HG03439 (cell line): ENCODE measurements around the gene UBE2D2.
"Not testable (repeated sequence)": the region's sequence is repeated elsewhere in the genome, so short reads cannot be mapped to it uniquely, and the experiment has no call there.

Experiments used
- ATAC-seq: cut with Tn5 transposase; IDR thresholded peaks from one replicate; pipeline ENCODE4 v1.9.1; 2021; ENCODE audit warnings: mild to moderate bottlenecking, moderate library complexity; ENCODE audit not compliant: unreplicated experiment

UBE2D2 gene

DNA sequence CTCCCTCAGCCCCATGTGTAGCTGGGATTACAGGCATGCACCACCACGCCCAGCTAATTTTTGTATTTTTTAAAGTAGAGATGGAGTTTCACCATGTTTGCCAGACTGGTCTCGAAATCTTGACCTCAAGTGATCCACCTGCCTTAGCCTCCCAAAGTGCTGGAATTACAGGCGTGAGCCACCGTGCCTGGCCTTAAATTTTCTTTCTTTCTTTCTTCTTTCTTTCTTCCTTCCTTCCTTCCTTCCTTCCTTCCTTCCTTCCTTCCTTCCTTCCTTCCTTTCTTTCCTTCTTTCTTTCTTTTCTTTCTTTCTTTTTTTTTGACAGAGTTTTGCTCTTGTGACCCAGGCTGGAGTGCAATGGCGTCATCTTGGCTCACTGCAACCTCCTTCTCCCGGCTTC, 14.5 kb upstream of the UBE2D2 start:
- ATAC-seq = not testable (repeated sequence)

DNA sequence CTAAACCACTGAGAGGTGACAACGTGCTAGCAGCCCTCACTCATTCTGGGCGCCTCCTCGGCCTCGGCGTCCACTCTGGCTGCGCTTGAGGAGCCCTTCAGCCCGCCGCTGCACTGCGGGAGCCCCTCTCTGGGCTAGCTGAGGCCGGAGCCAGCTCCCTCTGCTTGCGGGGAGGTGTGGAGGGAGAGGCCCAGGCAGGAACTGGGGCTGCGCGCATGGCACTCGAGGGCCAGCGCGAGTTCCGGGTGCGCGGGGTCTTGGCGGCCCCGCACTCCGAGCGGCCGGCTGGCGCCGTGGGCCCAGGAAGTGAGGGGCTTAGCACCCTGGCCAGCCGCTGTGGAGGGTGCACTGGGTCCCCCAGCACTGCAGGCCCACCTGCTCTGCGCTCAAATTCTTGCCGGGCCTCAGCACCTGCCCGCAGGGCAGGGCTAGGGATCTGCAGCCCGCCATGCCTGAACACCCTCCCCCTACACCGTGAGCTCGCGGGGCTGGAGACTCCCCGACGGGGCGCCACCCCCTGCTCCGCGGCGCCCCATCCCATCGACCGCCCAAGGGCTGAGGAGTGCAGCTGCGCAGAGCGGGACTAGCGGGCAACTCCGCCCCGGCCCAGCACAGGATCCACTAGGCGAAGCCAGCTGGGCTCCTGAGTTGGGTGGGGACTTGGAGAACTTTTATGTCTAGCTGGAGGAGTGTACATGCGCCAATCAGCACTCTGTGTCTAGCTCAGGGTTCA, 11.8 kb upstream of the UBE2D2 start:
- ATAC-seq = no peak

DNA sequence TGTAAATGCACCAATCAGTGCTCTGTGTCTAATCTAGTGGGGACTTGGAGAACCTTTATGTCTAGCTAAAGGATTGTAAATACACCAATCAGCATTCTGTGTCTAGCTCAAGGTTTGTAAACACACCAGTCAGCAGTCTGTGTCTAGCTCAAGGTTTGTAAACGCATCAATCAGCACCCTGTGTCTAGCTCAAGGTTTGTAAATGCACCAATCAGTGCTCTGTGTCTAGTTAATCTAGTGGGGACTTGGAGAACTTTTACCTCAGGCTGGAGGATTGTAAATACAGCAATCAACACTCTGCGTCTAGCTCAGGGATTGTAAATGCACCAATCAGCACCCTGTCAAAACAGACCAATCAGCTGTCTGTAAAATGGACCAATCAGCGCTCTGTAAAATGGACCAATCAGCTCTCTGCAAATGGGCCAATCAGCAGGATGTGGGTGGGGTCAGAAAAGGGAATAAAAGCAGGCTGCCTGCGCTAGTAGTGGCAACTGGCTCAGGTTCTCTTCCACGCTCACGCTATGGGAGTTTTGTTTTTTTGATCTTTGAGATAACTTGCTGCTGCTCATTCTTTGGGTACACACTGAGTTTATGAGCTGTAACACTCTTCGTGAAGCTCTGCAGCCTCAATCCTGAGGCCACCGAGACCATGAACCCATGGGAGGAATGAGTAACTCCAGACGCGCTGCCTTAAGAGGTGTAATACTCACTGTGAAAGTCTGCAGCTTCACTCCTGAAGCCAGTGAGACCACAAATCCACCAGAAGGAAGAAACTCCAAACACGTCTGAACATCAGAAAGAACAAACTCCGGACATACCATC, 10.9 kb upstream of the UBE2D2 start:
- ATAC-seq = not testable (repeated sequence)

DNA sequence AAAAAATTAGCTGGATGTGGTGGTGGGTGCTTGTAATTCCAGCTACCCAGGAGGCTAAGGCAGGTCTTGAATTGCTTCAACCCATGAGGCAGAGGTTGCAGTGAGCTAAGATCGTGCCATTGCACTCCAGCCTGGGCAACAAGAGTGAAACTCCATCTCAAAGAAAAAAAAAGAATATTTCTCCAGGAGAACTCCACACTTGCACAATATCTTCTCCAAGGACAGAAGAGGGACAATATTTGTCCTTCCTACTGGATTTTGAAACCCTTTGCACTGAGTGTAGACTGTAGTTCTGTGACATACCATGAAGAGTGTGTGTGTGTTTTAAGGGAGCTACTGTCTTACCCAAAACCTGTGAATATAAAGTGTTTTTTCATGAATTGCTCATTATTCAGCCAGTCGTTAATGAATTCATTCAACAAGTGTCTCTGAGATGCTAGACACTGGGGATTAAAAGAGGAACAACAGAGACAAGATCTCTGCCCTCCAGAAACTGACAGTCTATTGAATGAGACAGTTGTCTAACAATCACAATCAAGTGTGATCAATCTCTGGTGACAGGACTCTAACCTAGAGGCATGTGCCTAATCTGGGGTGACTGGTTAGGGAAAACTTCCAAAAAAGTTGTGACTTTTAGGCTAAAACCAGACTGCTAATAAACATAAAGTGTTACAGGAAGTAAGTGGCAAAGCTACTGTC, 9.8 kb upstream of the UBE2D2 start:
- no peak for ATAC-seq

DNA sequence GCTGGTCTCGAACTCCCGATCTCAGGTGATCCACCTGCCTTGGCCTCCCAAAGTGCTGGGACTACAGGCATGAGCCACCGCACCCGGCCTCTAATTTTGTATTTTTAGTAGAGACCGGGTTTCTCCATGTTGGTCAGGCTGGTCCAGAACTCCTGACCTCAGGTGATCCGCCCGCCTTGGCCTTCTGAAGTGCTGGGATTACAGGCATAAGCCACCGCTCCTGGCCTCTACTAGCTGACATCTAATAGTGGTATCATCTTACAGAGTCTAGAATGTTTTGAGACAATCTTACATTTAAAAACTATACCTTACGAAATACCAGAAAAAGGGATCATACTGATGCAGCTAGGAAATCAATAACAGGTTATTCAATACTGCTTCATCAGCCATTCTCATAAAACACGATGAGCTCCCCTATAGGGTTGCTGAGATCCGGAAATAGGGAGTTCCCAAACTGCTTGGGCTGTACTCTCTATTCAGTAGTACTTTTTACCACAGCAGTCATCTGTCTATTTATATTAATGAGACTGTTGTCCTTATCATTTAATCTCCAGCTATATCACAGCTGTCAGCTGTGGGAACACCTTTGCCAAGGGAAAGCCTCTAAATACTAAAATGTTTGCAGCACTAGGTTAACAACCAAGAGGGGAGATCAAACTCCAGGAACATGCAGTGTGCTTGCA, 8.1 kb upstream of the UBE2D2 start:
- no peak for ATAC-seq

DNA sequence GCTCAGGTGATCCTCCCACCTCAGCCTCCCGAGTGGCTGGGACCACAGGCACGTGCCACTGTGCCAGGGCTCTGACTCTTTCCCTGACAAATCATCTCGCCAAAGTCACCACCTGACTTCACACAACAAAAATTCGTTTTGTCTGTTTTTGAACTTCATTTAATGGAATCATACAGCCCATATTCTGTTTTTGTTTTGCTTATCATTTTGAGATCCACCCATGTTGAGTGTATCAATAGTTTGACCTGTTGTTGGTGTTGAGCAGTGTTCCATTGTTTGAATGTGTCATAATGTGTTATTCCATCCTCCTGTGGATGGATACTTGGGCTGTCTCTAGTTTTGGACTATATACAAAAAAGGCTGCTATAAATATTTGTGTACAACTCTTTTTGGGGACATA, 6.9 kb upstream of the UBE2D2 start:
- no peak for ATAC-seq

DNA sequence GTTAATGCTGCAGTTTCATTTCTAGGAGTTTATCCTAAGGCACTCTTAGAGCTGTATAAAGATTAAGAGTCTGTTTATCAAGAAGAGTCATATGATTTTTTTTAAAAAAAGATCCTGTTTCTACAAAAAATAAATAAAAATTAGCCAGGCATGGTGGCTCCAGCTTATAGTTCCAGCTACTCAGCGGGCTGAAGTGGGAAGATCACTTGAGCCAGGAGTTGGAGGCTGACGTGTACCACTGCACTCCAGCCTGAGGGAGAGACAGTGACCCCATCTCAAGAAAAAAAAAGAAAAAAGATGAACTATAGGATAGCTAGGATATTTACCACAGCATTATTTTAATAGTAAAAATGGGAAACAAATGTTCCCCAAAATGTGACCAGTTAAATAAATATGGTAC, 3.3 kb upstream of the UBE2D2 start:
- ATAC-seq = no peak

DNA sequence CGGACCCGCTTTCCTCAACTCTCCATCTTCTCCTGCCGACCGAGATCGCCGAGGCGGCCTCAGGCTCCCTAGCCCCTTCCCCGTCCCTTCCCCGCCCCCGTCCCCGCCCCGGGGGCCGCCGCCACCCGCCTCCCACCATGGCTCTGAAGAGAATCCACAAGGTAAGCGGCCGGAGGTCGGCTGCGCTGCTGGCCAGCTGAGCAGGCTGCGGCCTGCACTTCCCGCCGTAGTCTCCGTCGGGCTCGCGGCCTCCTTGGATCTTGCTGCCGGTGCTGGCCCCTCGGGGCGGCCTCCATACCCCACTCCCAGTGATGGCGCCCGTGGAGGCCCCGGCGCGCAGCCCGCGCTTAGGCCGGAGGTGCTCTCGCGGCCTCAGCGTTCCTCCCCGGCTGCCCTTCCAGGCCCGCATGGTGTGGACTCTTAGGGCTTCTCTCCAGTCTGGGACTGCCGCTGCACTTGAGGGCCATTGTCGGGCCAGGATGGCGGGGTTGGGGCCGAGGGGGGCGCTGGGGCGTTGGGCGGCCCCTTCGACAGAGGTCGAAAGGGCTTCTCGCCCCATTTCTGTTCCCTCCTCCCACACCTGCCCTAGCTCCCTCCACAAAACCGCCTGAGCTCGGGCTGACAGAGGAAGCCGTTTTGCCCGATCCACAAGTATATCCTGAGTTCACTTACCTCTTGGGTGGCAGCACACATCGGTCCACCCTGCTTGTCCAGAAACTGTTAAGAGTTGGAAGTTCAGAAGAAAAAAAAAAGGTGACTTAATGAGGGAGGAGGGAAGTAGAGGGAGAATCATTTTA, 714 bp downstream of the UBE2D2 start:
- peak; percentile 27 for ATAC-seq

DNA sequence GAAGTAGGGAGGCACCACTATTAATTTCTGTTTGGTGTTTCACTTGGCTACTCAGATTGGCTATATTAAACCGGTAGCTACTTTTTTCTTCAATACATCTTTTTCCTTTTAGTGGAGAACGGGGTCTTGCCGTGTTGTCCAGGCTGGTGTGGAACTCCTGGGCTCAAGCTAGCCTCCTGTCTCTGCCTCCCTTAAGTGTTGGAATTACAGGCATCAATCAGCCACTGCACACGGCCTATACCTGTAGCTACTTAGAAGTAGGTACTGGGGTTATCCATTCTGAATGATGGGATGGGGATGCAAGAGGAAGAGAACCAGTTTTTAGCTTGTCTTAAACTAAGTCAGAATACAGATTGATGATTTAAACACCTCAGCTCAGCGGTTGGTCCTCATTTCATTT, 1.7 kb downstream of the UBE2D2 start:
- ATAC-seq = no peak

DNA sequence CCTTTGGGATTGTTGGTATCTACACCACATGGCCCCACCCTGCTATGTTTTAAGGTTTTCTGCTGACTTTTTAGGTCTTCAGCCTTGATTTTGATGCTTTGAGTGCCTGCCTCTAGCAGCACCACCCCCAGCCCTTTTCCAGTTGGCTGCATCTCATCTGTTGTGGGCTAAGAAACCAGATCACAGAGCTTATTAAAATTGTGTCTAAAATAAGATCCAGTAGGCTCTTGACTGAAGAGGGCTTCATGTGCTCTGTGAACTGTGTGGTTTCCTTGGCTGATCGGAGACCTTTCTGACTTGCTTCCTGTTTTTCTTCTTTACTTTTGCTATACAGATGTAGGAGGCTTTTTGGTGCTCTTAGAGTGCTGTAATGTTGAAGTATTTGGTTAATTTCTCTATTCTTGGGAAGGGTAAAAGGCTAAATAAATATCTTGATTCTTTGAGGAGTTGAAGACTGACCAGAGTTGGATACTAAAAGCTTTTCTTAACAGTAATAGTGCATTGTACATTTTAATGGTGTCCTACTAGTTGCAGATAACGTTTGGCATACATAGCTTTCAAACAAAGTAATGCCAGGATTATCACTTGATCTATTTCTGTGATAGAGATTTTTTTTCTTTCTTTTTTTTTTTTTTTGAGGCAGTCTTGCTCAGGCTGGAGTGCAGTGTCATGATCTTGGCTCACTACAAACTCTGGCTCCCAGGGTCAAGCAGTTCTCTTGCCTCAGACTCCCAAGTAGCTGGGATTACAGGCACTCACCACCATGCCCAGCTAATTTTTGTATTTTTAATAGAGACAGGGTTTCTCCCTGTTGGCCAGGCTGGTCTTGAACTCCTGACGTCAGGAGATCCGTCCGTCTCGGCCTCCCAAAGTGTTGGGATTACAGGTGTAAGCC, 4.5 kb downstream of the UBE2D2 start:
- ATAC-seq = no peak

DNA sequence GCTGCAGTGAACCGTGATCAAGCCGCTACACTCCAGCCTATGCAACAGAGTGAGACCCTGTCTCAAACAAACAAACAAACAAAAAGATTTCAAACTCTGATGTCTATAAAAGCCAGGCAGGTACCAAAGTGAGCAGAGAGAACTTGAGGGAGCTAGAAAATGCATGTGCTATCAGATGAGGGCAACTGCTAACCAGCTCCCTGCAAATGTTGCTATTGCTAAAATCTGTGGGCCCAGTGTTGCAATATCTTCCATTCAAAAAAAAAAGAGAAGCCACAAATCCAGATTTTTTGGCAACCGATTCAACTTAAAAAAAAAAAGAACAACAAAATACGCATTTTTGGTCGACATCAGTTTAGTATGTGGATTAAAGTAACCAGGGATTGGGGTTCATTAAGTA, 5.5 kb downstream of the UBE2D2 start:
- no peak for ATAC-seq

DNA sequence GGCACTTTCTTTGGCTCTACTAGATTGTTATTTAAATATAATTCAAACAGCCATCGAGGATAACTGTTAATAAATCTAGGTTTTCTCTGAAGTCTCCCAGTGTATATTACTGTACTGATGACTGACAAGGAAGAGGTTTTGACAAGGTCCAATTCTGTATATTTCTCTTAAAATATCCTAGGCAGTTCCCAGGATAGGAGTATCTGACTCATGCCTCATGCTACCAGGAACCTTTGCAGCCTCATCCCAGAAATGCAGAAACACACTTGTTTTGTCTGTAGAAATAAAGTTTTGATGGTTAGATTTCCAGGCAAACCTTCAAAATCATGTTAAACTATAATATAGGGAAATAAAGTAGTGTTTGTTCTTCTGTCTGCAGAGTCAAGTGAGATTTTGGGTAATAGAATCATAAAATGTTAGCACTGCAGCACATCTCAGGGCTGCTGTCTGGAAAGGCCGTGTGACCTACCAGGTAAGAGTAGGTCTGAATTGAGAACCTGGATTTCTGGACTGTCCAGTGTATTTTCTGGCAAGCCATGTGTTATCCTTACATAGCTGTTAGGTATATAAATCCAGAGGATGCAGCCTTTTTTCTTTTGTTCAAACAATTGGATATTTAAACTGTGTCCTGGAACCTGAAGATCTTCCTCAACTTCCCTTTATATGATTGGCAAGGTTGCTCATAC, 8.3 kb downstream of the UBE2D2 start:
- no peak for ATAC-seq

DNA sequence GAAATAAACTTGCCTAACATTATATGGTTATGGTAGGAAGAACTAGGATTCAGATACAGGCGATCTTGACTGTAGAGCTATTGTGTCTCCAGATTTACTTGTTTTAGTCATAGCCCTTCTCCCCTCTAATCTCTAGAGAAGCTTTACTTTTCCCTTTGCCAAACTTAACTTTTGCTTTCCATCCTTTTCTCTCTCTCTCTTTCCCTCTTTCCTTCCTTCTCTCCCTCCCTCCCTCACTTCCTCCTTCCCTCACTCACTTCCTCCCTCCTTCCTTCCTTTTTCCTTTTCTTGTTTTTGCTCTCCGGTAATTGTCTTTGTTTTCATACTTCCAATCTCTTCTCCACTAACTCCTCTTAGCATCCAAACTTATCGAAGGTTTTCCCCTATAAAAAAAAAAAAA, 10.4 kb downstream of the UBE2D2 start:
- no peak for ATAC-seq

DNA sequence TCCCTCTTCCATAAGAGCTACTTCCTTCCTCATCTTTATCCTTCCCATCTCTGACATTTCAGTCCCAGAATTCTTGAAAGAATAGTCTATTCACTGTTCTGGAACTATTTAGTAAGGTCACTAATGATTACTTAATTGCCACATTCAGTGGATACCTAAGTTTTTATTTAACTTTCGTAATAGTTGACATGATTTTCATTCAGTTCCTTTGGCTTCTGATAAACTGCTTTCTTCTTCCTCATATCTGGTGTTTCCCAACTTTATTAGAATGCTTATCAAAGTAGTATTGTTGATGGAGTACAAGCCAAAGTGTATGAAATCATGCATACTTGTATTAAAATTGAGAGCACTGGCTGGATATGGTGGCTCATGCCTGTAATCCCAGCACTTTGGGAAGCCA, 10.8 kb downstream of the UBE2D2 start:
- no peak for ATAC-seq

DNA sequence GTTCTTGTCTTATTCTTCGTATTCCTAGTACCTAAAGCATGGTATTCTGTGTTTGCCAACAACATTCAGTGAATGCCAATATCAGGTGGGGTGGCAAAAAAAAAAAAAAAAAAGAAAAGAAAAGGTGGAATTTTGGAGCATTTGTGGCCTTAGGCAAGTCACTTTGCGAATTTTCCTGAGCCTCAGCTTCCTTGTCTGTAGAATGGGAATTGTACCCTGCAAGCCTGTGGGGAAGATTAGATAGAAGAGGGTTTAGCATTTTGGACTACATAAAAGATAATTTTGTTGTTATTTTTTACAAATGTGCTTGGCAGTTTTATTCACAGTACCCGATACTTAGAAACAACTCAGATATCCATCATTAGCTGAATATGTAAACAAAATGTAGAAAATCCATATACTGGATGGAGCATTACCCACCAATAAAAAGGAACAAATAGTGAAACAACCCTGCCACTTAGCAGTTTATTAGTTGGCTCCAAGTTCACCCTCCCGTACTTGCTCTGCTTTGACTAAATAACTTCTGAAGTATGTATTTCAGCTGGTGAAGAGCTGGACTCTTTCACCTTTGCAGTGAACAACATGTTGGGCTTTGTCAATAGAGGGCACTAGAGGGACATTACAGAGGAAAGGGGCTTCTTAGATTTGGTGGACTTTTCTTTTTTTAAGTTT, 13.6 kb downstream of the UBE2D2 start:
- no peak for ATAC-seq

DNA sequence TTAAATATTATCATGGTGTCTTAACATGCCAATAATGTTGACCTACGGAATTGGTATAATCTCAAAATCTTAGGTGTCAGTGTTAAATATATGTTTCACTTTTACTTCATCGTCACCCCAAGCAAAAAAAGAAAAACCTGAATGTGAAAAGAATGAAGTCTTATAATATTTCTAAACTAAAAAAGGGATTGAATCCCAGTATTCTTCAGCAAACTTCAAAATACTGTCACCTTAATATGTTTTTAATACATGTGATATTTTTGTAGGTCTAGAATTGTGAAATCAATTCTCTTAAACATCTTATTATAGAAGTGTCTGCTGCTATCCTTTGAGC, 14.1 kb downstream of the UBE2D2 start:
- no peak for ATAC-seq

DNA sequence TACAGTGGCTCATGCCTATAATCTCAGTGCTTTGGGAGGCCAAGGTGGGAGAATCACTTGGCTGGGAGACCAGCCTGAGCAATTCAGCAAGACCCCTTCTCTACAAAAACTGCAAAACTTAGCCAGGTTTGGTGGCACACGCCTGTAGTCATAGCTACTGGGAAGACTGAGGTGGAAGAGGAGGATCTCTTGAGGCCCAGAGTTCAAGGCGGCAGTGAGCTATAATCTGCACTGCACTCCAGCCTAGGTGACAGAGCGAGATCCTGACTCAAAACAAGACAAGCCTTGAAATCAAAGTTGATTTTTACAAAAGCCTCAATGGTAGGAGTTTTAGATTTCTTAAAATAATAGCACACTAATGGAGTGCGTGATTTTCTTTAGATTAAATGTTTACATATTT, 14.6 kb downstream of the UBE2D2 start:
- no peak for ATAC-seq

DNA sequence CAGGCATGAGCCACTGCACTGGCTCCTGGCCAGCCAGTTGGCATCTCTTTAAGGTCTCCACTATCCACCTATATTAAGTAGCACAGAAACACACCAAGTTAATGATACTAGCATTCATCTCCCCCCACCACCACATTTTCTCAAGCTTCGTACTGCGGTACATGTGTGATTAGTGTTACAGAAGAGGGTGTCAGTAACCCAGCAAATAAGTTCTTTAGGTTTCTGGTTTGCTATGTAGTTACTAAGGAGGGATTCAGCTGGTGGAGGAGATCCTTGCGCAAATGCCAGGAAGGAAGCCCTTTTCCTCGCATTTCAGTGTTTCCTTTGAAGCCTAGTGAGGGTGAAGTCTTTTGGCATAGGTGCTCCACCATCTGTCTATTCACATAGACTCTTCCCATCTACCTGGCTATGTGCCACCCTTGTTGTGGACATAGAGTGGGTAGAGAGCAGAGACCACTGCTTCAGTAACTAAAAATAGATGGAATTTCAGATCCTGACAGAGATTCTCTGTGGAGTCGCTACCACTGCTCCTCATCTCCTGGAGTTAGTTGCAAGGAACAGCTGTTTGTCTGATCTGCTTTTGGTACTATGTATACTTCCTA, 16.7 kb downstream of the UBE2D2 start:
- ATAC-seq = no peak
